Lower lobe of right lung (tissue), 2 donors: ENCODE measurements around the gene POU6F2. TPM values are rescaled to one million over a fixed set of nuclear protein-coding genes. Genes with fewer than 3 reads are reported as not detected.

Source experiments
- ATAC-seq, 2 donors: fragments of 200-7000 bp; cut with Tn5 transposase; one replicate each; pipeline ENCODE4 v1.9.1; 2020 to 2022; ENCODE audit warnings: mild to moderate bottlenecking in 2 of 2, moderate library complexity in 2 of 2
- DNase-seq: peaks from one replicate; pipeline ENCODE4 v3.0.0-alpha.2; 2020
- H3K27ac ChIP-seq: fragments of 200-600 bp; one replicate; pipeline ENCODE4 v1.8.0; 2022
- H3K27me3 ChIP-seq: fragments of 200-600 bp; one replicate; pipeline ENCODE4 v1.8.0; 2022; ENCODE audit warnings: low read depth
- H3K36me3 ChIP-seq: fragments of 200-600 bp; one replicate; pipeline ENCODE4 v1.8.0; 2022; ENCODE audit warnings: mild to moderate bottlenecking
- H3K4me1 ChIP-seq: fragments of 200-600 bp; one replicate; pipeline ENCODE4 v1.8.0; 2022
- H3K4me3 ChIP-seq: fragments of 200-600 bp; one replicate; pipeline ENCODE4 v1.8.0; 2022; ENCODE audit warnings: mild to moderate bottlenecking
- H3K9me3 ChIP-seq: fragments of 200-600 bp; one replicate; pipeline ENCODE4 v1.8.0; 2022
- intact Hi-C: fragments of 100-400 bp; cut with DNase I; formaldehyde crosslinking; loops from one replicate; pipeline ENCODE4 v1.11.0; 2022
- total RNA-seq: library from RNA; stranded (reverse); fragmentation: NEBNext Ultra II Directional; extraction: Animal tissue kit (Norgen Biotek cat#: 25700); gene quantifications from one replicate; pipeline ENCODE4 v1.2.1, GENCODE V29; 2021
- TF ChIP-seq, protein P1 (sequence below): fragments of 200-600 bp; IDR thresholded peaks from one replicate; pipeline ENCODE4 v1.8.0; 2022; ENCODE audit warnings: antibody characterized with exemption, mild to moderate bottlenecking
- donor health status: DM: no; HTN: yes; CAD: no; lungs with severe emphysema.

POU6F2 gene
- total RNA-seq, 1 donor from 2014 or later: not detected

DNA sequence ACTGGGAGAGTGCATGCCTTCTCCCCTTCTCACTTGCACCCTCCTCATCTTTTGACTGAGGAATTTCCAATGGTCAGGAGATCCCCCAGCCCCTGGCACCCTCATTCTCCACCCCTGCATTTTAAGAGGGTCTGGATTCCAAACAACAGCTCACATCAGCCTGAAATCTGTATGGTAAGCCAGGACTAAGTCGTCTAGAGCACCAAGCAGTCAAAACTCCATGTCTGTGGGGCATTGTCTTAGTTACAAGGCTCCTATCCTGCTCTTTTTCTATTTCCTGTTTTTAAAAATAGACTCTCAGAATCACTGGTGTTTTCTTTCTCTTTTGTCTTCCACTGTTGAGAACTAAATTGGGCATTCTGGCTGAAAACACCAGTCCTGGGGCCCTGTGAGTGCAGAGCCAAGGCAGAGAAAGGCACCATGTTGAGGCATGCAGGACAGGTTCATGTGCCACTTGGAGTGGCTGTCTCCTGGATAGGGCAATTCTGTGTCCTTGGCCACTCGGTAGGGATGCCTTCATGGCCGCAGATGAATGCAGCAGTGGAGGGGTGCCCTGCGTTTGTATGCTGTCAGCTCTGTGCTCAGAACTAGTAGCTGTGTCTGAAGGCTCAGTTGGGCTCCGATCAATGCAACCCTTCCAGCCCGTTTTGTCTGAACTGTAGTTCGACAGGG is 371.9 kb downstream of the POU6F2 start:
- no peak for ATAC-seq
- H3K36me3 ChIP-seq: no peaks in the 10 kb centered on the region
- H3K4me3 ChIP-seq: no peak overlapping the region
- H3K27ac ChIP-seq: no peak overlapping the region
- peaks cover 9% of the 10 kb centered on the region for H3K4me1 ChIP-seq
- DNase-seq: no peak
- no peaks in the 10 kb centered on the region for H3K27me3 ChIP-seq
- H3K9me3 ChIP-seq: no peaks in the 10 kb centered on the region
- TF ChIP-seq, protein P1, sequence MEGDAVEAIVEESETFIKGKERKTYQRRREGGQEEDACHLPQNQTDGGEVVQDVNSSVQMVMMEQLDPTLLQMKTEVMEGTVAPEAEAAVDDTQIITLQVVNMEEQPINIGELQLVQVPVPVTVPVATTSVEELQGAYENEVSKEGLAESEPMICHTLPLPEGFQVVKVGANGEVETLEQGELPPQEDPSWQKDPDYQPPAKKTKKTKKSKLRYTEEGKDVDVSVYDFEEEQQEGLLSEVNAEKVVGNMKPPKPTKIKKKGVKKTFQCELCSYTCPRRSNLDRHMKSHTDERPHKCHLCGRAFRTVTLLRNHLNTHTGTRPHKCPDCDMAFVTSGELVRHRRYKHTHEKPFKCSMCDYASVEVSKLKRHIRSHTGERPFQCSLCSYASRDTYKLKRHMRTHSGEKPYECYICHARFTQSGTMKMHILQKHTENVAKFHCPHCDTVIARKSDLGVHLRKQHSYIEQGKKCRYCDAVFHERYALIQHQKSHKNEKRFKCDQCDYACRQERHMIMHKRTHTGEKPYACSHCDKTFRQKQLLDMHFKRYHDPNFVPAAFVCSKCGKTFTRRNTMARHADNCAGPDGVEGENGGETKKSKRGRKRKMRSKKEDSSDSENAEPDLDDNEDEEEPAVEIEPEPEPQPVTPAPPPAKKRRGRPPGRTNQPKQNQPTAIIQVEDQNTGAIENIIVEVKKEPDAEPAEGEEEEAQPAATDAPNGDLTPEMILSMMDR: no peak
- intact Hi-C loops: no loop called here

DNA sequence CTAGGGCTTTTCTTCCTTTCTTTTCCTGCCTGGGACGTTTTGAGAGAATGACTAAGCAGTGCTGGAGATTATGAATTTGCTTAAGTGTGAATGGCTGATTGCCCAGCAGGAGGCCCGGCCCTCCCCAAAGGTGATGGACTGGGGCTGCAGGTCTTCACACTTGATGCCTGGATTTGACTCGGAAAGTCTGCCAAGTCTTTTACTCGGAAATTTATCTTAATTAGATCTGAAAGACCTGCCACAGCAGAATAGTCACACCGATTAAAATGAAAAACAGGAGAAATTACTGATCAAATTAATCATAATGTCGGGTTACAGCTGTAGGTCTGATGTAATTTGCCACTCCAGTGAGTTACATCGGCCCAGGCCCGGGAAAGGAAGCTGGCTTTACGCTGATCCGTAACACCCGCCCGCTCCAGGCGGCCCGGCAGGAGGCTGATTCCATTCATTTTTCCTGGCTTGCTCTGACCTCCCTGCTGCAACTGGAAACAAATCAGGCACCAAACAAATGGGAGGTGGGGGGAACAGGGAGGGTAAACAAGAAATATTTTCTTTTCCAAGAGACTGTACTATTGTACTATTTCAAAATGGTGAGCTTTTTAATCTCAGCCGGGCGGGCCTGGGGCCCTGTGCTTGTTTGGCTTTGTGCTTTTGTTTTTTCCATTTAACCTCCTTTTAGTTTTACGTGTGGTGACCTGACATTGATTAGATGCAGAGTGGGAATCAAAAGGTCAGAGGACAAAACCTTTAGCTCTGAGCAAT is 376.1 kb downstream of the POU6F2 start:
- H3K9me3 ChIP-seq: no peaks in the 10 kb centered on the region
- TF ChIP-seq, protein P1: no peak
- no peak overlapping the region for H3K27ac ChIP-seq
- no peaks in the 10 kb centered on the region for H3K27me3 ChIP-seq
- H3K4me3 ChIP-seq: no peak overlapping the region
- DNase-seq (peak; percentile 50), ATAC-seq (peak; percentile 67 to 69)
- H3K4me1 ChIP-seq: peaks cover 9% of the 10 kb centered on the region
- intact Hi-C loops: no loop called here
- no peaks in the 10 kb centered on the region for H3K36me3 ChIP-seq

DNA sequence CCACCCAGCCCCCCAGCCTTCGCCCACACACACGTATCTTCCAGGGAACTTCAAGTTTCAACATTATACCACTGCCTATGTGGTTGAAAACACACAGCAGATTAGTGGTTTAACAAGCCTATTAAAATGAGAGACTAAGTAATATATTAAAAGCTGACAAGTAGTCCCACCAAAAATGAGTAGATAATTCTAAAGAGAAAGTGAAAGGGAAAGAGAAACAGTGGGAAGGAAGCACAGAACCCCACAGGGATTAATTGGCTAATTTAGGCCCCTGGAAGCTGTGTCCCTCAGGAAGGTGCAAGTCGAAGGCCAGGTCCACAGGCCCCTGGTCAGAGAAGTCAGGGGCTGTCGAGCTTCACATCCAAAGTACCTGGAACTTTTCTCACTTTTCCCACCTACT is 378.0 kb downstream of the POU6F2 start:
- no peak for DNase-seq
- ATAC-seq: no peak
- intact Hi-C loops: no loop called here

DNA sequence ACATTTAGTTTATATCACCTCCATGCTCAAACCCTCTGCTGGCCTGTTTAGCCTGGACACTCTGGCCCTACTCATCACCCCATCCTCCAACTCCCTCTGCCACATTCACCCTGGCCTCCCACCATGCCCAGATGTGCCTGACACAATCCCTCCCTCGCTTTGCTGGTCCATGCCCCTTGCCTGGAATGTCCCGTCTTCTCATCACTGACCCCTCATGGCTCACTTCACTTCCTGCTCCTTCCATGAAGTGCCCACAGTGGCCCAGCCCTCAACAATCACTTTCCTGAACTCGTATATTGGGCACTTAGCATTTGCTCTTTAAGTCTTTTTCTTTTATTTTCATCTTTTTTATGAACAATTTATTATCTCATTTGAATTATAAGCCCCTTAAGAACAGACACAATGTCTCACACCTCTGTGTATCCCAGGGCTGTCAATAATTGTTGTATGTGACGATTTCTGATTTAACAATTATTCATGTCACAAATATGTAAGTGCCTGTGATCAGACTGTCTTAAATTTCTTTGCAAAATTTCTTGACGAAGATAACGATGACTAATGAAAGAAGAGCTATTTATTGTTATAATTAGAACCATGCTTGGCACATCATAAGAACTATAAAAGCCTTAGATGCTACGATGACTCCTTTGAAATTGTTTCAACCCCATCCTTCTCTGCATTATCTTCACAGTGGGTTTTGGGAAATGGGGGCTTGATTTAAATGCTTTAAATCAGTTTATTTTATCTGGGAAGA is 378.6 kb downstream of the POU6F2 start:
- peaks cover 9% of the 10 kb centered on the region for H3K4me1 ChIP-seq
- ATAC-seq: no peak
- no peak for DNase-seq
- no peak overlapping the region for H3K4me3 ChIP-seq
- TF ChIP-seq, protein P1: no peak
- no peak overlapping the region for H3K27ac ChIP-seq
- intact Hi-C loops: no loop called here
- H3K27me3 ChIP-seq: no peaks in the 10 kb centered on the region
- no peaks in the 10 kb centered on the region for H3K9me3 ChIP-seq
- no peaks in the 10 kb centered on the region for H3K36me3 ChIP-seq

More for the DNA sequence above, 378.0 kb downstream of the POU6F2 start:
- TF ChIP-seq, protein P1: no peak
- H3K27me3 ChIP-seq: no peaks in the 10 kb centered on the region
- no peak overlapping the region for H3K27ac ChIP-seq
- no peaks in the 10 kb centered on the region for H3K9me3 ChIP-seq
- H3K4me3 ChIP-seq: no peak overlapping the region
- H3K36me3 ChIP-seq: no peaks in the 10 kb centered on the region
- peaks cover 9% of the 10 kb centered on the region for H3K4me1 ChIP-seq

DNA sequence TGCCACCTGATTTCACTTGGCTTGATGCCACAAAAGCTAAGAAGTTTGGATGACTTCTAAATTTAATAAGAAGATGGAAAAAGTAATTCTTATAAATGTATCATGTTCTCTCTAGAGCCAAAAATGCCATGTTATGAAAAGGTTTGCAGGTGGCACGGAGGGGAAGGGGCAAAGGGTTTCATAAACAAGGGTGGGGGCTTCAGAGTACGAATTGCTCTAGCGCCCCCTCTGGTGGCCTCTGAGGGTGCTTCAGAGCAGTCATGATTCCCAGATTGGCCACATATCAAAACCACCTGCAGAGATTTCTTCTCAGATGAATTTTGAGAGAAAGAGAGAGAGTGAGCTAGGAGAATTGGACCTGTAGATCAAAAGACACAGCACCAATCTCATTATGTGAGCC is 379.9 kb downstream of the POU6F2 start:
- Histone ChIP-seq H3K36me3 (no peaks in the 10 kb centered on the region), H3K4me3 (no peak overlapping the region), H3K27ac (no peak overlapping the region), H3K4me1 (peaks cover 9% of the 10 kb centered on the region), H3K9me3 (no peaks in the 10 kb centered on the region), H3K27me3 (no peaks in the 10 kb centered on the region)
- TF ChIP-seq, protein P1: no peak
- intact Hi-C loops: no loop called here
- ATAC-seq (no peak), DNase-seq (no peak)
